Right lobe of liver (tissue), 6 donors: ENCODE measurements around the gene RALB. TPM values are rescaled to one million over a fixed set of nuclear protein-coding genes. Genes with fewer than 3 reads are reported as not detected.

Source experiments
- ATAC-seq, 4 donors: fragments of 200-7000 bp; cut with Tn5 transposase; one replicate each; pipeline ENCODE4 v1.9.1; 2020; ENCODE audit warnings: mild to moderate bottlenecking in 4 of 4, moderate library complexity in 4 of 4
- DNase-seq, 3 donors: peaks; one replicate each; pipeline ENCODE4 v3.0.0-alpha.2; 2020
- H3K27ac ChIP-seq, 3 donors: fragments of 200-600 bp; one replicate each; pipeline ENCODE4 v1.8.0; 2022
- H3K27me3 ChIP-seq, 2 donors: fragments of 200-600 bp; one replicate each; pipeline ENCODE4 v1.8.0; 2022
- H3K36me3 ChIP-seq, 4 donors: fragments of 200-600 bp; sonication (generic) in 1 of 4; one replicate each; pipeline versions ENCODE4 v1.5.1 to v1.8.0; 2017 to 2022; ENCODE audit warnings: control low read depth in 1 of 4
- H3K4me1 ChIP-seq, 4 donors: fragments of 200-600 bp; sonication (generic) in 1 of 4; one replicate each; pipeline versions ENCODE4 v1.5.1 to v1.8.0; 2017 to 2022; ENCODE audit warnings: control low read depth in 1 of 4
- H3K4me3 ChIP-seq, 3 donors: fragments of 200-600 bp; one replicate each; pipeline ENCODE4 v1.8.0; 2022
- H3K9me3 ChIP-seq, 4 donors: fragments of 200-600 bp; sonication (generic) in 1 of 4; one replicate each; pipeline versions ENCODE4 v1.5.1 to v1.8.0; 2017 to 2022; ENCODE audit warnings: control low read depth in 1 of 4
- POLR2A ChIP-seq: fragments of 450-650 bp; IDR thresholded peaks from one replicate; pipeline ENCODE4 v1.6.1; 2017; ENCODE audit warnings: antibody characterized with exemption, mild to moderate bottlenecking
- whole genome bisulfite sequencing: methylation state at CpG from one replicate; pipeline ENCODE4 v1.1.6; 2018; ENCODE audit warnings: low coverage, low lambda C conversion rate; ENCODE audit not compliant: insufficient coverage; ENCODE audit errors: missing lambda C conversion rate; 5-methylcytosine and 5-hydroxymethylcytosine counted together
- intact Hi-C, 2 donors: fragments of 100-400 bp; cut with DNase I; formaldehyde crosslinking; loops; one replicate each; pipeline versions ENCODE4 v1.11.2 to v1.14.1; 2022
- small RNA-seq, 2 experiments: library from RNA; depleted of rRNA; stranded (forward); fragments of <200 nt; gene quantifications; one replicate each; pipeline ENCODE3, GENCODE V24; 2016
- total RNA-seq, 6 experiments: library from RNA; depleted of rRNA in 2 of 6; stranded (reverse); fragments of >200 nt in 2 of 6; fragmentation: NEBNext Ultra II Directional in 3 of 6; extraction: Animal tissue kit (Norgen Biotek cat#: 25700) in 3 of 6; gene quantifications; one replicate each; pipeline versions ENCODE4 v1.1.0 to v1.2.4, GENCODE V29; 2016 to 2023
- TF ChIP-seq, protein P1 (sequence below), 4 donors: fragments of 200-600 bp in 3 of 4; fragments of 450-650 bp in 1 of 4; IDR thresholded peaks; one replicate each; pipeline versions ENCODE4 v1.5.1 to v1.8.0; 2016 to 2022; ENCODE audit warnings: antibody characterized with exemption in 4 of 4, mild to moderate bottlenecking in 2 of 4
- donor health status: DM: no; HTN: yes; CAD: no.
- donor health status: DM: no; HTN: no; CAD: no.
- donor health status: DM: no; HTN: no; CAD: no.
- donor health status: DM: no; HTN: yes; CAD: no.
- donor health status: DM: no; HTN: yes; CAD: no.

The RALB gene
- total RNA-seq, 6 experiments from 2014 or later, result 14.5 to 26.8 (median 18.6) TPM

DNA sequence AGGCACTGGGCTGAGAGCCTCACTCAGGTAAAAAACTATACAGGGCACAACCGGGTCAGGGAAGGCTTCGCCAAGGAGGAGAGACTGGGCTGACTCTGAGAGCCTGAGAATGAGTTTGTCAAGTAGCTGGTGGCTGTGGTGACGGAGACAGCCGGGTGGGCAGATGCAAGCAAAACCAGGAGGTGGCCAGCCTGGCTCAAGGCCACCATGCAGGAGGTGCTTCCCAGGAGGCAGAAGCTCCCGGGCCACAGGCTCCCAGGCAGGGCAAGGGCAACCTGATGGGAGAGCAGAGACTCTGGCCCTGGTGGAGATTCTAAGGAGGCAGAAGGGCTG, 90.4 kb downstream of the RALB start:
- TF ChIP-seq POLR2A, result no peak
- TF ChIP-seq, protein P1, sequence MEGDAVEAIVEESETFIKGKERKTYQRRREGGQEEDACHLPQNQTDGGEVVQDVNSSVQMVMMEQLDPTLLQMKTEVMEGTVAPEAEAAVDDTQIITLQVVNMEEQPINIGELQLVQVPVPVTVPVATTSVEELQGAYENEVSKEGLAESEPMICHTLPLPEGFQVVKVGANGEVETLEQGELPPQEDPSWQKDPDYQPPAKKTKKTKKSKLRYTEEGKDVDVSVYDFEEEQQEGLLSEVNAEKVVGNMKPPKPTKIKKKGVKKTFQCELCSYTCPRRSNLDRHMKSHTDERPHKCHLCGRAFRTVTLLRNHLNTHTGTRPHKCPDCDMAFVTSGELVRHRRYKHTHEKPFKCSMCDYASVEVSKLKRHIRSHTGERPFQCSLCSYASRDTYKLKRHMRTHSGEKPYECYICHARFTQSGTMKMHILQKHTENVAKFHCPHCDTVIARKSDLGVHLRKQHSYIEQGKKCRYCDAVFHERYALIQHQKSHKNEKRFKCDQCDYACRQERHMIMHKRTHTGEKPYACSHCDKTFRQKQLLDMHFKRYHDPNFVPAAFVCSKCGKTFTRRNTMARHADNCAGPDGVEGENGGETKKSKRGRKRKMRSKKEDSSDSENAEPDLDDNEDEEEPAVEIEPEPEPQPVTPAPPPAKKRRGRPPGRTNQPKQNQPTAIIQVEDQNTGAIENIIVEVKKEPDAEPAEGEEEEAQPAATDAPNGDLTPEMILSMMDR (IDR thresholded peaks at IDR 0.05), result no peak
- Histone ChIP-seq H3K4me1 (peaks cover 0 to 45% (median 8%) of the 10 kb centered on the region in 4 donors), H3K36me3 (no peaks in the 10 kb centered on the region), H3K27me3 (no peaks in the 10 kb centered on the region), H3K9me3 (no peaks in the 10 kb centered on the region), H3K27ac (no peak overlapping the region), H3K4me3 (no peak overlapping the region)
- ATAC-seq, result peak in 1 of 4 donors; percentile 4
- WGBS, result 27% methylated on average over 2 of the region's 5 CpGs
- intact Hi-C loops, result loop anchor here (5.0 to 10.0 kb wide), 2 partner anchors 162 to 334 kb away; no protein-coding TSS in a partner anchor
- DNase-seq, result no peak

DNA sequence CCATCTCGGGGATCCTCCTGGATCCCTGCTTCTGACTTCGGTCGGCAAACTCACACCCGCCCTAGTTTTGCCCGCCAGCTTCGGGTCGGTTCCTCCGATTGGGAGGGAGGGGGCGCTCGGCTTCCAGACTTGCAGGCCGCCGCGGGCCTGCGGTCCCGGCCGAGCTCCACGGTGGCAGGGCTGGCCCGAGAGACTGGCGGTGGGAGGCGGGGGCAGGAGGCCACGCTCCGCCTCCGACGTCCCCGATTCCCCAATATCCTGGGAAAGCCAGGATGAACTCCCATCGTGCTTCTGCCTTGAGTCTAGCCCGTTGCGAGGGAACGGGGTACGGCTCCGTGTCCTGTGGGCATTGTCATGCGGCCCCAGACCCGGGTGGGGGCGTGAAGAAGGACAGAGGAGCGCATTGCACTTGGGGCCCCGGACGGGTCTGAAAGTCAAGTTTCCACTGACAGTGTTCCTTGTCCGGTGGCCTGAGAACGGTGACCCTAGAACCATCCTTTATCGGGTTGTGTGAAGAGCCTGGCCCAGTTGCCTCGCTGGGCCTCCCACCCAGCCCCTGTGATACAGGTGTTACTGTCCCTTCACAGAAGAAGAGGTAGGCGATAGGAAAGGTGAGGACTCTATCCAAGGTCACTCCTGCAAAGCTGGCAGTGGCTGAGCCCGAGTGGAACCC, 90.9 kb downstream of the RALB start:
- Histone ChIP-seq H3K4me3 (peak overlapping the region; percentile 13 to 58 (median 56)), H3K27me3 (no peaks in the 10 kb centered on the region), H3K36me3 (no peaks in the 10 kb centered on the region), H3K4me1 (peaks cover 0 to 45% (median 8%) of the 10 kb centered on the region in 4 donors), H3K27ac (peak overlapping the region in 1 of 3 donors; percentile 88), H3K9me3 (no peaks in the 10 kb centered on the region)
- 44% methylated on average over 3 of the region's 43 CpGs for WGBS
- intact Hi-C loops, result loop anchor here (5.0 to 10.0 kb wide), 2 partner anchors 161 to 334 kb away; no protein-coding TSS in a partner anchor
- peak; percentile 48 for TF ChIP-seq POLR2A
- TF ChIP-seq, protein P1 (IDR thresholded peaks at IDR 0.05), result peak; percentile 82 to 90 (median 90)
- ATAC-seq, result peak; percentile 81 to 85 (median 84)
- DNase-seq, result peak; percentile 85 to 92 (median 91)

Small RNAs within 50 kb of the gene (small RNA-seq; reads per million reads assigned to genes)
- 0 reads per million in 2 experiments for gene MTND4LP14

Other genes starting within 250 kb of the RALB start
- gene EPB41L5, start 239.8 kb upstream of the RALB start, total RNA-seq, result 10 to 100 TPM; 27.1 to 54.1 (median 43.3) TPM
- gene TMEM185B, start 29.5 kb upstream of the RALB start, total RNA-seq, result 10 to 100 TPM in 3 of 6 experiments, 1 to 10 TPM in 3; 3.8 to 18.1 (median 10.6) TPM
- 10 to 100 TPM in 3 of 6 experiments, 1 to 10 TPM in 2, under 1 TPM in 1; 0.37 to 15.9 (median 9.6) TPM for gene INHBB, start 93.3 kb downstream of the RALB start, total RNA-seq